ENCODE measurements around the gene IRX4.
"Not testable (repeated sequence)": the region's sequence is repeated elsewhere in the genome, so short reads cannot be mapped to it uniquely, and the experiment has no call there.

IRX4 gene

GRCh38 chr5:1851290-1851934 lies 31.3 kb downstream of the IRX4 start:
- Mint-ChIP-seq H3K9me3 (no peaks in the 10 kb centered on the region), H3K4me3 (no peak overlapping the region), H3K27ac (no peak overlapping the region), H3K27me3 (peaks cover 59% of the 10 kb centered on the region), H3K36me3 (no peaks in the 10 kb centered on the region), H3K4me1 (no peaks in the 10 kb centered on the region)
- no peak for ATAC-seq

- ATAC-seq = no peak
Observed at GRCh38 chr5:1850324-1851154, 32.2 kb downstream of the IRX4 start.

GRCh38 chr5:1847611-1848010 lies 35.1 kb downstream of the IRX4 start:
- Mint-ChIP-seq H3K9me3 (no peaks in the 10 kb centered on the region), H3K4me1 (no peaks in the 10 kb centered on the region), H3K27ac (no peak overlapping the region), H3K27me3 (peaks cover 26% of the 10 kb centered on the region), H3K4me3 (no peak overlapping the region), H3K36me3 (no peaks in the 10 kb centered on the region)
- ATAC-seq = no peak

More at GRCh38 chr5:1850324-1851154, 32.2 kb downstream of the IRX4 start:
- no peaks in the 10 kb centered on the region for H3K36me3 Mint-ChIP-seq
- no peak overlapping the region for H3K4me3 Mint-ChIP-seq
- H3K4me1 Mint-ChIP-seq = no peaks in the 10 kb centered on the region
- H3K27me3 Mint-ChIP-seq = peaks cover 53% of the 10 kb centered on the region
- H3K9me3 Mint-ChIP-seq = no peaks in the 10 kb centered on the region
- H3K27ac Mint-ChIP-seq = no peak overlapping the region

- Mint-ChIP-seq H3K27ac (no peak overlapping the region), H3K4me3 (no peak overlapping the region), H3K9me3 (no peaks in the 10 kb centered on the region), H3K4me1 (no peaks in the 10 kb centered on the region), H3K36me3 (no peaks in the 10 kb centered on the region), H3K27me3 (peaks cover 24% of the 10 kb centered on the region)
- no peak for ATAC-seq
Observed at GRCh38 chr5:1847056-1847455, 35.7 kb downstream of the IRX4 start.

GRCh38 chr5:1846583-1846982 lies 36.1 kb downstream of the IRX4 start:
- ATAC-seq = no peak
- Mint-ChIP-seq H3K9me3 (no peaks in the 10 kb centered on the region), H3K27ac (no peak overlapping the region), H3K27me3 (peaks cover 19% of the 10 kb centered on the region), H3K4me3 (no peak overlapping the region), H3K36me3 (no peaks in the 10 kb centered on the region), H3K4me1 (no peaks in the 10 kb centered on the region)

- no peaks in the 10 kb centered on the region for H3K4me1 Mint-ChIP-seq
- no peak for ATAC-seq
Observed at GRCh38 chr5:1845696-1846095, 37.0 kb downstream of the IRX4 start.

GRCh38 chr5:1844708-1845436 lies 37.9 kb downstream of the IRX4 start:
- H3K27ac Mint-ChIP-seq = no peak overlapping the region
- no peaks in the 10 kb centered on the region for H3K36me3 Mint-ChIP-seq

More at GRCh38 chr5:1845696-1846095, 37.0 kb downstream of the IRX4 start:
- H3K9me3 Mint-ChIP-seq = no peaks in the 10 kb centered on the region
- no peaks in the 10 kb centered on the region for H3K36me3 Mint-ChIP-seq
- H3K27me3 Mint-ChIP-seq = peaks cover 16% of the 10 kb centered on the region
- H3K4me3 Mint-ChIP-seq = no peak overlapping the region
- H3K27ac Mint-ChIP-seq = no peak overlapping the region

GRCh38 chr5:1843761-1844160 lies 39.0 kb downstream of the IRX4 start:
- not testable (repeated sequence) for H3K9me3 Mint-ChIP-seq, H3K4me3 Mint-ChIP-seq, ATAC-seq, H3K36me3 Mint-ChIP-seq, H3K27ac Mint-ChIP-seq, H3K4me1 Mint-ChIP-seq
- peaks cover 34% of the 10 kb centered on the region for H3K27me3 Mint-ChIP-seq

More at GRCh38 chr5:1844708-1845436, 37.9 kb downstream of the IRX4 start:
- no peak for ATAC-seq
- no peaks in the 10 kb centered on the region for H3K4me1 Mint-ChIP-seq
- no peak overlapping the region for H3K4me3 Mint-ChIP-seq
- H3K9me3 Mint-ChIP-seq = no peaks in the 10 kb centered on the region
- peaks cover 23% of the 10 kb centered on the region for H3K27me3 Mint-ChIP-seq

- Mint-ChIP-seq H3K27ac (no peak overlapping the region), H3K4me3 (no peak overlapping the region), H3K9me3 (no peaks in the 10 kb centered on the region), H3K4me1 (no peaks in the 10 kb centered on the region), H3K27me3 (peaks cover 36% of the 10 kb centered on the region), H3K36me3 (no peaks in the 10 kb centered on the region)
- ATAC-seq = no peak
Observed at GRCh38 chr5:1842004-1842819, 40.5 kb downstream of the IRX4 start.

GRCh38 chr5:1840741-1841521 lies 41.8 kb downstream of the IRX4 start:
- Mint-ChIP-seq H3K4me1 (no peaks in the 10 kb centered on the region), H3K9me3 (no peaks in the 10 kb centered on the region), H3K27me3 (peaks cover 36% of the 10 kb centered on the region), H3K27ac (no peak overlapping the region), H3K4me3 (no peak overlapping the region), H3K36me3 (no peaks in the 10 kb centered on the region)
- ATAC-seq = no peak

- Mint-ChIP-seq H3K4me1 (no peaks in the 10 kb centered on the region), H3K36me3 (no peaks in the 10 kb centered on the region), H3K4me3 (no peak overlapping the region), H3K9me3 (no peaks in the 10 kb centered on the region), H3K27me3 (peaks cover 37% of the 10 kb centered on the region), H3K27ac (no peak overlapping the region)
- peak; percentile 24 for ATAC-seq
Observed at GRCh38 chr5:1840071-1840547, 42.6 kb downstream of the IRX4 start.

- peaks cover 50% of the 10 kb centered on the region for H3K27me3 Mint-ChIP-seq
- no peaks in the 10 kb centered on the region for H3K36me3 Mint-ChIP-seq
- no peaks in the 10 kb centered on the region for H3K4me1 Mint-ChIP-seq
- H3K27ac Mint-ChIP-seq = no peak overlapping the region
- no peak for ATAC-seq
- H3K4me3 Mint-ChIP-seq = no peak overlapping the region
- no peaks in the 10 kb centered on the region for H3K9me3 Mint-ChIP-seq
Observed at GRCh38 chr5:1838013-1838412, 44.7 kb downstream of the IRX4 start.

GRCh38 chr5:1836891-1837880 lies 45.5 kb downstream of the IRX4 start:
- Mint-ChIP-seq H3K36me3 (no peaks in the 10 kb centered on the region), H3K4me1 (no peaks in the 10 kb centered on the region), H3K27ac (no peak overlapping the region), H3K27me3 (peaks cover 50% of the 10 kb centered on the region), H3K4me3 (no peak overlapping the region), H3K9me3 (no peaks in the 10 kb centered on the region)
- ATAC-seq = peak; percentile 29

Measured in stimulated activated memory B cell treated with anti-CD40 and anti-IgM and Interleukin-4, amounts not matched to agents 10 μg/mL and 1 μg/mL and 100 μg/mL, for 72 hours (primary cell).